Measurements from ENCODE around the gene PROZ.

Gene PROZ

GRCh38 chr13:113171250-113172125, 13.0 kb downstream of the PROZ start:
- no peaks in the 10 kb centered on the region for H3K79me2 ChIP-seq (ENCODE audit: insufficient read depth, low read depth)
- TF ChIP-seq CTCF (conservative IDR thresholded peaks at IDR 0.05; ENCODE audit: low read depth, low read length) = no peak
- no peaks in the 10 kb centered on the region for H3K36me3 ChIP-seq (ENCODE audit: insufficient read depth)
- H3K9ac ChIP-seq = no peak overlapping the region
- no peak overlapping the region for H3K4me3 ChIP-seq (IDR thresholded peaks at IDR 0.05; ENCODE audit: insufficient read depth, low read depth, low read length)
- no peak overlapping the region for H3K27ac ChIP-seq
- no peaks in the 10 kb centered on the region for H3K4me1 ChIP-seq (ENCODE audit: low read depth, poor library complexity, severe bottlenecking)
- no peak overlapping the region for H2AFZ ChIP-seq (ENCODE audit: low read depth)
- H3K27me3 ChIP-seq (ENCODE audit: insufficient read depth, low read depth) = no peaks in the 10 kb centered on the region
- no peak overlapping the region for H3K4me2 ChIP-seq
- H4K20me1 ChIP-seq (ENCODE audit: insufficient read depth) = no peaks in the 10 kb centered on the region

GRCh38 chr13:113172419-113172926, 14.0 kb downstream of the PROZ start:
- Histone ChIP-seq H3K4me1 (ENCODE audit: low read depth, poor library complexity, severe bottlenecking) (no peaks in the 10 kb centered on the region), H3K9ac (no peak overlapping the region), H3K36me3 (ENCODE audit: insufficient read depth) (no peaks in the 10 kb centered on the region), H4K20me1 (ENCODE audit: insufficient read depth) (no peaks in the 10 kb centered on the region), H3K79me2 (ENCODE audit: insufficient read depth, low read depth) (no peaks in the 10 kb centered on the region), H3K27ac (no peak overlapping the region), H2AFZ (ENCODE audit: low read depth) (no peak overlapping the region), H3K27me3 (ENCODE audit: insufficient read depth, low read depth) (no peaks in the 10 kb centered on the region), H3K4me3 (IDR thresholded peaks at IDR 0.05; ENCODE audit: insufficient read depth, low read depth, low read length) (no peak overlapping the region), H3K4me2 (no peak overlapping the region)
- TF ChIP-seq CTCF (conservative IDR thresholded peaks at IDR 0.05; ENCODE audit: low read depth, low read length) = no peak

GRCh38 chr13:113176280-113176679, 17.8 kb downstream of the PROZ start:
- Histone ChIP-seq H4K20me1 (ENCODE audit: insufficient read depth) (no peaks in the 10 kb centered on the region), H3K79me2 (ENCODE audit: insufficient read depth, low read depth) (no peaks in the 10 kb centered on the region), H3K27me3 (ENCODE audit: insufficient read depth, low read depth) (no peaks in the 10 kb centered on the region), H2AFZ (ENCODE audit: low read depth) (no peak overlapping the region), H3K4me3 (IDR thresholded peaks at IDR 0.05; ENCODE audit: insufficient read depth, low read depth, low read length) (no peak overlapping the region), H3K4me1 (ENCODE audit: low read depth, poor library complexity, severe bottlenecking) (no peaks in the 10 kb centered on the region), H3K36me3 (ENCODE audit: insufficient read depth) (no peaks in the 10 kb centered on the region), H3K4me2 (no peak overlapping the region), H3K9ac (no peak overlapping the region), H3K27ac (no peak overlapping the region)
- TF ChIP-seq CTCF (conservative IDR thresholded peaks at IDR 0.05; ENCODE audit: low read depth, low read length) = no peak

GRCh38 chr13:113176822-113177221, 18.4 kb downstream of the PROZ start:
- Histone ChIP-seq H3K9ac (no peak overlapping the region), H3K79me2 (ENCODE audit: insufficient read depth, low read depth) (no peaks in the 10 kb centered on the region), H2AFZ (ENCODE audit: low read depth) (no peak overlapping the region), H3K4me2 (no peak overlapping the region), H3K27ac (no peak overlapping the region), H3K4me1 (ENCODE audit: low read depth, poor library complexity, severe bottlenecking) (no peaks in the 10 kb centered on the region), H3K27me3 (ENCODE audit: insufficient read depth, low read depth) (no peaks in the 10 kb centered on the region), H3K36me3 (ENCODE audit: insufficient read depth) (no peaks in the 10 kb centered on the region), H3K4me3 (IDR thresholded peaks at IDR 0.05; ENCODE audit: insufficient read depth, low read depth, low read length) (no peak overlapping the region), H4K20me1 (ENCODE audit: insufficient read depth) (no peaks in the 10 kb centered on the region)
- TF ChIP-seq CTCF (conservative IDR thresholded peaks at IDR 0.05; ENCODE audit: low read depth, low read length) = no peak
